Hepatocyte (in vitro differentiated cells): ENCODE measurements around the gene LRRC49. TPM values are rescaled to one million over a fixed set of nuclear protein-coding genes. Genes with fewer than 3 reads are reported as not detected.

Source experiments
- DNase-seq: peaks from one replicate; pipeline ENCODE4 v3.0.0-alpha.2; 2016; ENCODE audit warnings: low spot score
- H2AFZ ChIP-seq: fragments of 200-600 bp; sonication (generic); 2 replicates; pipeline ENCODE4 v1.6.0; 2016; ENCODE audit warnings: antibody characterized with exemption, mild to moderate bottlenecking
- H3K27ac ChIP-seq: fragments of 200-600 bp; sonication (generic); 2 replicates; pipeline ENCODE4 v1.5.1; 2016; ENCODE audit warnings: mild to moderate bottlenecking
- H3K27me3 ChIP-seq: fragments of 200-600 bp; sonication (generic); 2 replicates; pipeline ENCODE4 v1.6.1; 2016
- H3K36me3 ChIP-seq: fragments of 200-600 bp; sonication (generic); replicated peaks from 2 replicates; pipeline ENCODE4 v1.5.1; 2016; ENCODE audit warnings: low read depth; ENCODE audit not compliant: insufficient read depth
- H3K4me1 ChIP-seq: fragments of 200-600 bp; sonication (generic); 2 replicates; pipeline ENCODE4 v1.5.1; 2016; ENCODE audit warnings: mild to moderate bottlenecking, moderate library complexity; ENCODE audit not compliant: insufficient read depth
- H3K4me2 ChIP-seq: fragments of 200-600 bp; sonication (generic); 2 replicates; pipeline ENCODE4 v1.6.0; 2016
- H3K4me3 ChIP-seq: fragments of 200-600 bp; sonication (generic); 2 replicates; pipeline ENCODE4 v1.5.1; 2016; ENCODE audit warnings: mild to moderate bottlenecking
- H3K79me2 ChIP-seq: fragments of 200-600 bp; sonication (generic); 2 replicates; pipeline ENCODE4 v1.6.0; 2017; ENCODE audit warnings: mild to moderate bottlenecking
- H3K9me2 ChIP-seq: fragments of 200-600 bp; sonication (generic); replicated peaks from 2 replicates; pipeline ENCODE4 v1.6.0; 2017; ENCODE audit warnings: mild to moderate bottlenecking; ENCODE audit not compliant: insufficient read depth
- H3K9me3 ChIP-seq: fragments of 200-600 bp; sonication (generic); 2 replicates; pipeline ENCODE4 v1.5.1; 2016; ENCODE audit warnings: low read depth, mild to moderate bottlenecking
- H4K20me1 ChIP-seq: fragments of 200-600 bp; sonication (generic); 2 replicates; pipeline ENCODE4 v1.6.0; 2016; ENCODE audit warnings: mild to moderate bottlenecking; ENCODE audit not compliant: insufficient read depth, poor library complexity, severe bottlenecking
- CTCF ChIP-seq: fragments of 200-600 bp; sonication (generic); IDR thresholded peaks from 2 replicates; pipeline ENCODE4 v1.5.1; 2016; ENCODE audit warnings: antibody characterized with exemption, mild to moderate bottlenecking; ENCODE audit not compliant: poor library complexity
- EZH2 ChIP-seq: fragments of 200-600 bp; sonication (generic); IDR thresholded peaks from 2 replicates; pipeline ENCODE4 v1.6.1; 2016; ENCODE audit warnings: antibody characterized with exemption, mild to moderate bottlenecking, borderline replicate concordance
- EZH2phosphoT487 ChIP-seq: fragments of 200-600 bp; sonication (generic); IDR thresholded peaks from one replicate; pipeline ENCODE4 v1.6.1; 2018; ENCODE audit warnings: antibody characterized with exemption, mild to moderate bottlenecking, low read depth, moderate library complexity; ENCODE audit not compliant: unreplicated experiment, severe bottlenecking
- WGBS: methylation state at CpG from one replicate; pipeline ENCODE4 v1.1.6; 2016; ENCODE audit warnings: low lambda C conversion rate; ENCODE audit errors: missing lambda C conversion rate; 5-methylcytosine and 5-hydroxymethylcytosine counted together
- polyA plus RNA-seq: library from polyadenylated mRNA; unstranded; fragments of >200 nt; fragmentation: Nextera tagmentation; extraction: Ambion mirVana; gene quantifications from 2 replicates; pipeline ENCODE4 v1.2.1, GENCODE V29; 2016
- total RNA-seq: library from RNA; depleted of rRNA; stranded (reverse); fragments of >200 nt; gene quantifications from 2 replicates; pipeline ENCODE4 v1.2.3, GENCODE V29; 2014

Gene LRRC49
- total and polyA plus RNA-seq, 2 experiments from 2014 or later: 1.4 to 11.6 TPM

- Histone ChIP-seq H3K4me1 (no peaks in the 10 kb centered on the region), H3K4me3 (no peak overlapping the region), H3K79me2 (no peaks in the 10 kb centered on the region), H2AFZ (no peak overlapping the region), H3K4me2 (no peak overlapping the region), H3K9me2 (no peaks in the 10 kb centered on the region), H3K27ac (no peak overlapping the region), H3K36me3 (no peaks in the 10 kb centered on the region), H4K20me1 (no peaks in the 10 kb centered on the region), H3K27me3 (no peaks in the 10 kb centered on the region), H3K9me3 (no peaks in the 10 kb centered on the region)
- TF ChIP-seq EZH2 (no peak), CTCF (no peak), EZH2phosphoT487 (no peak)
- no peak for DNase-seq
- 87% methylated on average over 2 of the region's 2 CpGs for WGBS
Observed at GRCh38 chr15:70876683-70877082, 15.9 kb upstream of the LRRC49 start.

GRCh38 chr15:70879401-70879800 is 13.2 kb upstream of the LRRC49 start:
- H3K4me3 ChIP-seq: no peak overlapping the region
- H3K27me3 ChIP-seq: no peaks in the 10 kb centered on the region
- no peak overlapping the region for H3K4me2 ChIP-seq
- H3K4me1 ChIP-seq: no peaks in the 10 kb centered on the region
- H3K9me2 ChIP-seq: no peaks in the 10 kb centered on the region
- H3K27ac ChIP-seq: no peak overlapping the region
- H2AFZ ChIP-seq: no peak overlapping the region
- no peak for DNase-seq
- TF ChIP-seq EZH2phosphoT487 (no peak), CTCF (no peak), EZH2 (no peak)
- no peaks in the 10 kb centered on the region for H3K9me3 ChIP-seq
- no peaks in the 10 kb centered on the region for H3K36me3 ChIP-seq
- WGBS: 68% methylated on average over 2 of the region's 2 CpGs
- H3K79me2 ChIP-seq: no peaks in the 10 kb centered on the region
- no peaks in the 10 kb centered on the region for H4K20me1 ChIP-seq

- Histone ChIP-seq H2AFZ (no peak overlapping the region), H3K27me3 (no peaks in the 10 kb centered on the region), H3K9me2 (no peaks in the 10 kb centered on the region), H3K4me1 (no peaks in the 10 kb centered on the region), H3K4me2 (no peak overlapping the region), H4K20me1 (no peaks in the 10 kb centered on the region), H3K9me3 (no peaks in the 10 kb centered on the region), H3K27ac (no peak overlapping the region), H3K36me3 (no peaks in the 10 kb centered on the region), H3K4me3 (no peak overlapping the region), H3K79me2 (no peaks in the 10 kb centered on the region)
- DNase-seq: no peak
- TF ChIP-seq CTCF (no peak), EZH2phosphoT487 (no peak), EZH2 (no peak)
- 85% methylated on average over 2 of the region's 2 CpGs for WGBS
Observed at GRCh38 chr15:70880781-70881180, 11.8 kb upstream of the LRRC49 start.

- no peak for DNase-seq
- H3K4me2 ChIP-seq: no peak overlapping the region
- WGBS: 95% methylated on average over 2 of the region's 2 CpGs
Observed at GRCh38 chr15:70882361-70882760, 10.3 kb upstream of the LRRC49 start.

More at GRCh38 chr15:70882361-70882760, 10.3 kb upstream of the LRRC49 start:
- no peak overlapping the region for H3K27ac ChIP-seq
- no peak for TF ChIP-seq CTCF
- no peak for TF ChIP-seq EZH2
- TF ChIP-seq EZH2phosphoT487: no peak
- no peaks in the 10 kb centered on the region for H3K36me3 ChIP-seq
- no peaks in the 10 kb centered on the region for H4K20me1 ChIP-seq
- no peaks in the 10 kb centered on the region for H3K4me1 ChIP-seq
- H3K27me3 ChIP-seq: no peaks in the 10 kb centered on the region
- no peaks in the 10 kb centered on the region for H3K79me2 ChIP-seq
- H3K4me3 ChIP-seq: no peak overlapping the region
- no peaks in the 10 kb centered on the region for H3K9me2 ChIP-seq
- no peaks in the 10 kb centered on the region for H3K9me3 ChIP-seq
- no peak overlapping the region for H2AFZ ChIP-seq
